Retinal pigment epithelial cell (primary cell): ENCODE data around the gene RAB3D.
"Not testable (repeated sequence)": the region's sequence is repeated elsewhere in the genome, so short reads cannot be mapped to it uniquely, and the experiment has no call there.

Experiments
- DNase-seq: peaks from one replicate; pipeline ENCODE4 v3.0.0-alpha.2; 2010; ENCODE audit warnings: low read depth
- H3K4me3 ChIP-seq: 2 replicates; pipeline ENCODE4 v1.5.1; 2011; ENCODE audit warnings: mild to moderate bottlenecking, low read length, control low read depth, moderate library complexity
- CTCF ChIP-seq: conservative IDR thresholded peaks from 2 replicates; pipeline ENCODE4 v1.5.1; 2011; ENCODE audit warnings: low read depth, low read length, control low read depth, inconsistent platforms

Gene RAB3D

GRCh38 chr19:11342429-11342828 is 3.0 kb upstream of the RAB3D start:
- no peak overlapping the region for H3K4me3 ChIP-seq
- no peak for DNase-seq
- TF ChIP-seq CTCF: no peak

- not testable (repeated sequence) for H3K4me3 ChIP-seq, DNase-seq
Observed at GRCh38 chr19:11340099-11340467, 626 bp upstream of the RAB3D start.

- no peak for TF ChIP-seq CTCF
- DNase-seq: no peak
- peak overlapping the region; percentile 55 for H3K4me3 ChIP-seq
Observed at GRCh38 chr19:11338569-11339253, 746 bp downstream of the RAB3D start.

- TF ChIP-seq CTCF: no peak
- DNase-seq: no peak
- no peak overlapping the region for H3K4me3 ChIP-seq
Observed at GRCh38 chr19:11338121-11338520, 1.3 kb downstream of the RAB3D start.

- H3K4me3 ChIP-seq: no peak overlapping the region
- no peak for DNase-seq
- no peak for TF ChIP-seq CTCF
Observed at GRCh38 chr19:11337080-11337479, 2.4 kb downstream of the RAB3D start.

- no peak for TF ChIP-seq CTCF
- no peak overlapping the region for H3K4me3 ChIP-seq
- DNase-seq: no peak
Observed at GRCh38 chr19:11335449-11336146, 3.9 kb downstream of the RAB3D start.

GRCh38 chr19:11333838-11334237 is 5.6 kb downstream of the RAB3D start:
- DNase-seq, H3K4me3 ChIP-seq: not testable (repeated sequence)

- no peak for TF ChIP-seq CTCF
Observed at GRCh38 chr19:11332822-11333221, 6.6 kb downstream of the RAB3D start.

More at GRCh38 chr19:11332822-11333221, 6.6 kb downstream of the RAB3D start:
- no peak overlapping the region for H3K4me3 ChIP-seq
- no peak for DNase-seq
